A549 (cell line): ENCODE data around the gene OR14A16.

Experiments
- BHLHE40 ChIP-seq: IDR thresholded peaks from 2 replicates; pipeline ENCODE4 v1.6.1; 2012; ENCODE audit warnings: low read depth, low read length, inconsistent platforms
- CBX2 ChIP-seq: fragments of 200-600 bp; sonication (generic); IDR thresholded peaks from 2 replicates; pipeline ENCODE4 v1.6.1; 2016; ENCODE audit warnings: low read depth, mild to moderate bottlenecking, borderline replicate concordance
- EP300 ChIP-seq, 2 experiments: fragments of >200 bp; sonication (Bioruptor Twin); formaldehyde crosslinking; IDR thresholded peaks; 2 replicates in 1 of 2; 3 replicates in 1 of 2; pipeline ENCODE4 v1.6.1; 2016 to 2017
- JUN ChIP-seq, 2 experiments: fragments of >200 bp; sonication (Bioruptor Twin); formaldehyde crosslinking; IDR thresholded peaks; 2 replicates in 1 of 2; 3 replicates in 1 of 2; pipeline ENCODE4 v1.6.1; 2016 to 2017
- NFE2L2 ChIP-seq: fragments of 150-350 bp; conservative IDR thresholded peaks from 2 replicates; pipeline ENCODE4 v1.6.1; 2014; ENCODE audit warnings: low read length
- POLR2A ChIP-seq: IDR thresholded peaks from 2 replicates; pipeline ENCODE4 v1.6.1; 2012; ENCODE audit warnings: mild to moderate bottlenecking, low read length
- RAD21 ChIP-seq, 2 experiments: fragments of >200 bp in 1 of 2; sonication (Bioruptor Twin) in 1 of 2; formaldehyde crosslinking in 1 of 2; IDR thresholded peaks in 1 of 2; conservative IDR thresholded peaks in 1 of 2; 2 replicates in 1 of 2; 3 replicates in 1 of 2; pipeline ENCODE4 v1.6.1; 2012 to 2018; ENCODE audit warnings: inconsistent platforms in 1 of 2
- RFX5 ChIP-seq: fragments of 450-650 bp; IDR thresholded peaks from 2 replicates; pipeline ENCODE4 v1.7.1; 2014; ENCODE audit warnings: antibody characterized with exemption, mild to moderate bottlenecking, moderate library complexity
- SMC3 ChIP-seq: fragments of >200 bp; sonication (Bioruptor Twin); formaldehyde crosslinking; IDR thresholded peaks from 3 replicates; pipeline ENCODE4 v1.6.1; 2018; ENCODE audit warnings: inconsistent platforms
- SREBF2 ChIP-seq: fragments of 450-650 bp; IDR thresholded peaks from 2 replicates; pipeline ENCODE4 v1.6.1; 2014; ENCODE audit warnings: mild to moderate bottlenecking, moderate library complexity
- TF ChIP-seq, protein P1 (sequence below): IDR thresholded peaks from 2 replicates; pipeline ENCODE4 v1.6.1; 2012
- TF ChIP-seq, protein P2 (sequence below): fragments of >200 bp; sonication (Bioruptor Twin); formaldehyde crosslinking; IDR thresholded peaks from 3 replicates; pipeline ENCODE4 v1.5.1; 2016

DNA sequence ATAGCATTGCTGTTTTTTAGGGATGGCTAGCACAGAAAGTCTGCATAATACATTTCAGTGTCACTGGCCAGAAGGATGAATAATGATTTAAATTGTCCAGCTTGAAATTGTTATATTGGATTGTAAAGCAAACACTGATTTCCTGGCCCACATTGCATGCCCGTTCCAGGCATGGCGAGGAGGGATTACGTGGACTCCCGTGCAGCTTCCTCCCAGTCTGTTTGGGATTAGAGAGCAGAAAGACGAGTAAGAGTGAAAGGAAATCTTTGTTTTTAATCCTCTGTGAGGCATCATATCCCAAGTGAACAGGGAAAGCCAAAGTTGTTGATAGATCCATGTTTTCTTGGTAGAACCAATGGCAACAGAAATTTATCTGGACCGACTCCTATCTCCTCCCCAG, 41.5 kb upstream of the OR14A16 start:
- TF ChIP-seq SREBF2 = no peak
- TF ChIP-seq, protein P1, sequence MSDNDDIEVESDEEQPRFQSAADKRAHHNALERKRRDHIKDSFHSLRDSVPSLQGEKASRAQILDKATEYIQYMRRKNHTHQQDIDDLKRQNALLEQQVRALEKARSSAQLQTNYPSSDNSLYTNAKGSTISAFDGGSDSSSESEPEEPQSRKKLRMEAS = no peak
- TF ChIP-seq, protein P2, sequence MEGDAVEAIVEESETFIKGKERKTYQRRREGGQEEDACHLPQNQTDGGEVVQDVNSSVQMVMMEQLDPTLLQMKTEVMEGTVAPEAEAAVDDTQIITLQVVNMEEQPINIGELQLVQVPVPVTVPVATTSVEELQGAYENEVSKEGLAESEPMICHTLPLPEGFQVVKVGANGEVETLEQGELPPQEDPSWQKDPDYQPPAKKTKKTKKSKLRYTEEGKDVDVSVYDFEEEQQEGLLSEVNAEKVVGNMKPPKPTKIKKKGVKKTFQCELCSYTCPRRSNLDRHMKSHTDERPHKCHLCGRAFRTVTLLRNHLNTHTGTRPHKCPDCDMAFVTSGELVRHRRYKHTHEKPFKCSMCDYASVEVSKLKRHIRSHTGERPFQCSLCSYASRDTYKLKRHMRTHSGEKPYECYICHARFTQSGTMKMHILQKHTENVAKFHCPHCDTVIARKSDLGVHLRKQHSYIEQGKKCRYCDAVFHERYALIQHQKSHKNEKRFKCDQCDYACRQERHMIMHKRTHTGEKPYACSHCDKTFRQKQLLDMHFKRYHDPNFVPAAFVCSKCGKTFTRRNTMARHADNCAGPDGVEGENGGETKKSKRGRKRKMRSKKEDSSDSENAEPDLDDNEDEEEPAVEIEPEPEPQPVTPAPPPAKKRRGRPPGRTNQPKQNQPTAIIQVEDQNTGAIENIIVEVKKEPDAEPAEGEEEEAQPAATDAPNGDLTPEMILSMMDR = no peak
- no peak for TF ChIP-seq RAD21 (conservative IDR thresholded peaks at IDR 0.05 in 1 of 2, IDR thresholded peaks at IDR 0.05 in 1 of 2)
- no peak for TF ChIP-seq CBX2
- TF ChIP-seq RFX5 = no peak
- no peak for TF ChIP-seq BHLHE40
- TF ChIP-seq EP300 (IDR thresholded peaks at IDR 0.05) = no peak
- no peak for TF ChIP-seq NFE2L2
- TF ChIP-seq POLR2A = no peak
- TF ChIP-seq SMC3 = no peak
- no peak for TF ChIP-seq JUN (IDR thresholded peaks at IDR 0.05)
